Parathyroid adenoma (tissue), 2 donors: ENCODE measurements around the gene LAMA2.

Experiments
- H2AFZ ChIP-seq: fragments of 300-600 bp; sonication (generic); one replicate; pipeline ENCODE4 v1.7.0; 2017; ENCODE audit warnings: antibody characterized with exemption, mild to moderate bottlenecking
- H3K27ac ChIP-seq: fragments of 300-600 bp; sonication (generic); one replicate; pipeline ENCODE4 v1.7.0; 2017
- H3K27me3 ChIP-seq: fragments of 300-600 bp; sonication (generic); one replicate; pipeline ENCODE4 v1.7.0; 2017; ENCODE audit warnings: low read length; ENCODE audit not compliant: control insufficient read depth, insufficient read depth
- H3K36me3 ChIP-seq: fragments of 300-600 bp; sonication (generic); one replicate; pipeline ENCODE4 v1.7.0; 2017; ENCODE audit warnings: low read length; ENCODE audit not compliant: control insufficient read depth, insufficient read depth
- H3K4me1 ChIP-seq: fragments of 300-600 bp; sonication (generic); one replicate; pipeline ENCODE4 v1.7.0; 2017; ENCODE audit warnings: control low read depth
- H3K4me2 ChIP-seq: fragments of 300-600 bp; sonication (generic); one replicate; pipeline ENCODE4 v1.7.0; 2017; ENCODE audit warnings: low read length
- H3K4me3 ChIP-seq: fragments of 300-600 bp; sonication (generic); one replicate; pipeline ENCODE4 v1.7.0; 2017; ENCODE audit warnings: low read depth, low read length
- H3K79me2 ChIP-seq: fragments of 300-600 bp; sonication (generic); one replicate; pipeline ENCODE4 v1.7.0; 2017; ENCODE audit warnings: control low read depth
- H3K9ac ChIP-seq: fragments of 300-600 bp; sonication (generic); one replicate; pipeline ENCODE4 v1.7.0; 2017; ENCODE audit warnings: mild to moderate bottlenecking
- H3K9me3 ChIP-seq: fragments of 300-600 bp; sonication (generic); one replicate; pipeline ENCODE4 v1.7.0; 2017; ENCODE audit warnings: low read length; ENCODE audit not compliant: control insufficient read depth
- TF ChIP-seq, protein P1 (sequence below): fragments of 300-600 bp; sonication (generic); IDR thresholded peaks from one replicate; pipeline ENCODE4 v1.7.0; 2017; ENCODE audit warnings: antibody characterized with exemption, mild to moderate bottlenecking
- donor health status: primary hyperparathyroidism.

The LAMA2 gene

GRCh38 chr6:129297592-129297991 lies 414.7 kb downstream of the LAMA2 start:
- no peak overlapping the region for H3K4me2 ChIP-seq
- no peak overlapping the region for H2AFZ ChIP-seq
- no peaks in the 10 kb centered on the region for H3K9me3 ChIP-seq
- no peaks in the 10 kb centered on the region for H3K36me3 ChIP-seq
- no peak overlapping the region for H3K27ac ChIP-seq
- no peak overlapping the region for H3K4me3 ChIP-seq
- no peaks in the 10 kb centered on the region for H3K4me1 ChIP-seq
- no peak overlapping the region for H3K9ac ChIP-seq
- TF ChIP-seq, protein P1, sequence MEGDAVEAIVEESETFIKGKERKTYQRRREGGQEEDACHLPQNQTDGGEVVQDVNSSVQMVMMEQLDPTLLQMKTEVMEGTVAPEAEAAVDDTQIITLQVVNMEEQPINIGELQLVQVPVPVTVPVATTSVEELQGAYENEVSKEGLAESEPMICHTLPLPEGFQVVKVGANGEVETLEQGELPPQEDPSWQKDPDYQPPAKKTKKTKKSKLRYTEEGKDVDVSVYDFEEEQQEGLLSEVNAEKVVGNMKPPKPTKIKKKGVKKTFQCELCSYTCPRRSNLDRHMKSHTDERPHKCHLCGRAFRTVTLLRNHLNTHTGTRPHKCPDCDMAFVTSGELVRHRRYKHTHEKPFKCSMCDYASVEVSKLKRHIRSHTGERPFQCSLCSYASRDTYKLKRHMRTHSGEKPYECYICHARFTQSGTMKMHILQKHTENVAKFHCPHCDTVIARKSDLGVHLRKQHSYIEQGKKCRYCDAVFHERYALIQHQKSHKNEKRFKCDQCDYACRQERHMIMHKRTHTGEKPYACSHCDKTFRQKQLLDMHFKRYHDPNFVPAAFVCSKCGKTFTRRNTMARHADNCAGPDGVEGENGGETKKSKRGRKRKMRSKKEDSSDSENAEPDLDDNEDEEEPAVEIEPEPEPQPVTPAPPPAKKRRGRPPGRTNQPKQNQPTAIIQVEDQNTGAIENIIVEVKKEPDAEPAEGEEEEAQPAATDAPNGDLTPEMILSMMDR, result no peak
- H3K27me3 ChIP-seq, result no peaks in the 10 kb centered on the region
- H3K79me2 ChIP-seq, result no peaks in the 10 kb centered on the region

DNA sequence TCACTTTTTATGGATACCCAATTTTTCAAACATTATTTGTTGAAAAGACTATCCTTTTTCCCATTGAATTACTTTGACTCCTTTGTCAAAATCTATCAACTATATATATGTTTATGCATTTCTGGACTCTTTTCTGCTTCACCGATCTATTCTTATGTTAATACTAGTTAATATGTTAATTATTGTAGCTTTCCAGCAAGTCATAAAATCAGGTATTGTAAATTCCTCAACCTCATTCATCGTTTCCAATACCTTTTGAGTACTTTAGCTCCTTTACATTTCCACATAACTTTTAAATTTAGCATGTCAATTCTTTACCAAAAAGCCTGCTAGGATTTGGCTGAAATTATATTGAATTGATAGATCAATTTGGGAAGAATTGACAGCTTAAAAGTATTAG lies 419.7 kb downstream of the LAMA2 start:
- H3K36me3 ChIP-seq, result no peaks in the 10 kb centered on the region
- H3K4me1 ChIP-seq, result no peaks in the 10 kb centered on the region
- TF ChIP-seq, protein P1, result no peak
- H3K9me3 ChIP-seq, result no peaks in the 10 kb centered on the region
- H3K9ac ChIP-seq, result no peak overlapping the region
- H3K4me3 ChIP-seq, result no peak overlapping the region
- H3K27ac ChIP-seq, result no peak overlapping the region
- H3K4me2 ChIP-seq, result no peak overlapping the region
- H3K79me2 ChIP-seq, result no peaks in the 10 kb centered on the region
- H2AFZ ChIP-seq, result no peak overlapping the region
- no peaks in the 10 kb centered on the region for H3K27me3 ChIP-seq

DNA sequence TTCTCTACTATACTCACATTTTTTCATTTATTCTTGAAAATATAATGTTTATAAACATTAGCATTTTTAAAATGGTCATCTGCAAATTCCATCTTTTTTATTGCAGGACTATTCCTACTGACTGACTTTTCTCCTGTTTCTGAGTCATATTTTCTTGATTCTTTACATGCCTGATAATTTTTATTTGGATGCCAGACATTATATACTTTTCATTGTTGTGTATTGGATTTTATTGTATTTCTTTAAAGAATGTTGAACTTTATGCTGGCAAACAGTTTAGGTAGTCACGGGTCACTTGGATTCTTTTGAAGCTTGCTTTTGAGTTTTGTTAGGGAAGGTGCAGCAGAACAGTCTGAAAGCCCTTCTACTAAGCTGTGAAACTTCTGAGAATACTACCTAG lies 423.9 kb downstream of the LAMA2 start:
- Histone ChIP-seq H2AFZ (no peak overlapping the region), H3K79me2 (no peaks in the 10 kb centered on the region), H3K4me1 (no peaks in the 10 kb centered on the region), H3K4me2 (no peak overlapping the region), H3K9ac (no peak overlapping the region), H3K27me3 (no peaks in the 10 kb centered on the region), H3K36me3 (no peaks in the 10 kb centered on the region), H3K27ac (no peak overlapping the region), H3K9me3 (peaks cover 2% of the 10 kb centered on the region), H3K4me3 (no peak overlapping the region)
- TF ChIP-seq, protein P1, result no peak

DNA sequence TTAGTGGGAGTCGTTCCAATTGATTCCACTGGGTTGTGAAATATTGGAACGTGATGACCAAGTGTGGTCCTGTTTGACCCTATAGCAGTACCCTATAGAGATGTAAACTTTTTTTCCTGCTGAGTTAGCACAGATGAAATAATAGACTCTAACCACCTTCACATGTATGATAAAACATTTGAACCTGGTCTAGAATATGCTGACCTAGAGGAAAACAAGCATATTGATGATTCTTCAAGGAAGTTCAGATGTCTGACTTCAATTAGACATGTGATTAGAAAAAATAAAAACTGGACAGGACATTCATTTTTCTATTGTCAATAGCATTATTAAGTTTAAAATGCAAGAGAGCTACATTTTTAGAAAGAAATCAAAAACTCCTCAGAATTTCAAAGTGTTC lies 424.9 kb downstream of the LAMA2 start:
- H2AFZ ChIP-seq, result no peak overlapping the region
- TF ChIP-seq, protein P1, result no peak
- no peaks in the 10 kb centered on the region for H3K36me3 ChIP-seq
- H3K79me2 ChIP-seq, result no peaks in the 10 kb centered on the region
- no peaks in the 10 kb centered on the region for H3K4me1 ChIP-seq
- H3K27me3 ChIP-seq, result no peaks in the 10 kb centered on the region
- H3K9me3 ChIP-seq, result peaks cover 2% of the 10 kb centered on the region
- no peak overlapping the region for H3K4me2 ChIP-seq
- no peak overlapping the region for H3K4me3 ChIP-seq
- no peak overlapping the region for H3K9ac ChIP-seq
- no peak overlapping the region for H3K27ac ChIP-seq

GRCh38 chr6:129309154-129309553 lies 426.2 kb downstream of the LAMA2 start:
- Histone ChIP-seq H3K4me1 (no peaks in the 10 kb centered on the region), H3K36me3 (no peaks in the 10 kb centered on the region)
- TF ChIP-seq, protein P1, result no peak

More at GRCh38 chr6:129309154-129309553, 426.2 kb downstream of the LAMA2 start:
- peaks cover 2% of the 10 kb centered on the region for H3K9me3 ChIP-seq
- no peak overlapping the region for H3K4me2 ChIP-seq
- no peaks in the 10 kb centered on the region for H3K79me2 ChIP-seq
- no peak overlapping the region for H3K9ac ChIP-seq
- no peaks in the 10 kb centered on the region for H3K27me3 ChIP-seq
- no peak overlapping the region for H3K27ac ChIP-seq
- H3K4me3 ChIP-seq, result no peak overlapping the region
- H2AFZ ChIP-seq, result no peak overlapping the region
